Cerebellar nuclear complex (tissue), 1 donor: ENCODE measurements around the gene OR2C3.
"Not testable (repeated sequence)": the region's sequence is repeated elsewhere in the genome, so short reads cannot be mapped to it uniquely, and the experiment has no call there.

Experiments used
- DNase-seq, 2 experiments: peaks; one replicate each; lab custom pipeline; 2025; lab: John Stamatoyannopoulos, UW

The OR2C3 gene

GRCh38 chr1:247517795-247518612 lies 18.2 kb downstream of the OR2C3 start:
- DNase-seq = no peak

GRCh38 chr1:247506831-247507230 lies 29.4 kb downstream of the OR2C3 start:
- peak in 1 of 2 experiments; percentile 2 for DNase-seq

- no peak for DNase-seq
These were observed 35.4 kb downstream of the OR2C3 start for GRCh38 chr1:247500865-247501264.

GRCh38 chr1:247496581-247497285 lies 39.5 kb downstream of the OR2C3 start:
- no peak for DNase-seq

GRCh38 chr1:247494767-247495166 lies 41.5 kb downstream of the OR2C3 start:
- DNase-seq = no peak

- no peak for DNase-seq
These were observed 43.1 kb downstream of the OR2C3 start for GRCh38 chr1:247493106-247493505.

- no peak for DNase-seq
These were observed 44.9 kb downstream of the OR2C3 start for GRCh38 chr1:247491328-247491727.

- DNase-seq = no peak
These were observed 49.2 kb downstream of the OR2C3 start for GRCh38 chr1:247487057-247487456.

GRCh38 chr1:247482747-247483146 lies 53.5 kb downstream of the OR2C3 start:
- no peak for DNase-seq

GRCh38 chr1:247476328-247477058 lies 59.7 kb downstream of the OR2C3 start:
- not testable (repeated sequence) for DNase-seq

GRCh38 chr1:247475793-247476192 lies 60.4 kb downstream of the OR2C3 start:
- DNase-seq = no peak
